D721Med (cell line): ENCODE measurements around the gene RGCC.

Experiments
- DNase-seq: peaks from one replicate; pipeline ENCODE4 v3.0.0; 2011; ENCODE audit warnings: low spot score; ENCODE audit not compliant: insufficient read length
- FAIRE-seq: peaks from 2 replicates; lab custom pipeline; 2011; peaks lifted over from hg19 to GRCh38; lab: Jason Lieb, UNC
- TF ChIP-seq, protein P1 (sequence below): IDR thresholded peaks from 2 replicates; pipeline ENCODE4 v1.5.1; 2012; ENCODE audit warnings: mild to moderate bottlenecking, control low read depth; ENCODE audit not compliant: insufficient read depth; ENCODE audit errors: missing control alignments

RGCC gene

DNA sequence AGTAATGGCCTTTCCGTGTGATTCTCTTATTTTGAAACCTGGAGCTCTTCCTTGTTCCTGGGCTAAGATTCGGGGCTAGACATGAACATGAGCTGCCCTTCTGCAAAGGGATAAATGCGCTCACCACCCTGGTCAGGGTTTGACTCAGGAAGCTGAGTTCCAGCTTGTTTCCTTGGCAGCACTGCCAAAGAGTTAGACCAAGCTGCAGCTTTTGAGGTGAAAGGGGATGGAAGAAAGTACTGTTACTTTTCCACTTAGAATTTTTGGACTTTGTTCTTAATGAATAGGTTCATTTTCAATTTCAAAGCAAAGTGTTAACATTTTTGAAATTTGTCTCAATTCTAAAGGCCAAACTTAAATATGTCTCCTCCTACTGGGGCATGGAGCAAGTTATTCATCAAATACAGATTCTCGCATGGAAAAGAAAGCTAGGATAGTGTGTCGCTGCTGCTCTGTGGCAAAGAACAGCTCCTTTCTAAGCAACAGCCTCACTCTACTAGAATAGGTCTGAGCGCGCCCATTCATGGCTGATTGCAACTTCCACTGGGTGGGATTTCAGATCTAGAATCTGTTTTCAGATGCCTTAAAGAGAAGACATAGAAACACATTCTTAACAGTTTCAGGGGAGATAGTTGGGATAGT is 2.2 kb downstream of the RGCC start:
- FAIRE-seq (no peak), DNase-seq (no peak)
- TF ChIP-seq, protein P1, sequence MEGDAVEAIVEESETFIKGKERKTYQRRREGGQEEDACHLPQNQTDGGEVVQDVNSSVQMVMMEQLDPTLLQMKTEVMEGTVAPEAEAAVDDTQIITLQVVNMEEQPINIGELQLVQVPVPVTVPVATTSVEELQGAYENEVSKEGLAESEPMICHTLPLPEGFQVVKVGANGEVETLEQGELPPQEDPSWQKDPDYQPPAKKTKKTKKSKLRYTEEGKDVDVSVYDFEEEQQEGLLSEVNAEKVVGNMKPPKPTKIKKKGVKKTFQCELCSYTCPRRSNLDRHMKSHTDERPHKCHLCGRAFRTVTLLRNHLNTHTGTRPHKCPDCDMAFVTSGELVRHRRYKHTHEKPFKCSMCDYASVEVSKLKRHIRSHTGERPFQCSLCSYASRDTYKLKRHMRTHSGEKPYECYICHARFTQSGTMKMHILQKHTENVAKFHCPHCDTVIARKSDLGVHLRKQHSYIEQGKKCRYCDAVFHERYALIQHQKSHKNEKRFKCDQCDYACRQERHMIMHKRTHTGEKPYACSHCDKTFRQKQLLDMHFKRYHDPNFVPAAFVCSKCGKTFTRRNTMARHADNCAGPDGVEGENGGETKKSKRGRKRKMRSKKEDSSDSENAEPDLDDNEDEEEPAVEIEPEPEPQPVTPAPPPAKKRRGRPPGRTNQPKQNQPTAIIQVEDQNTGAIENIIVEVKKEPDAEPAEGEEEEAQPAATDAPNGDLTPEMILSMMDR = no peak

DNA sequence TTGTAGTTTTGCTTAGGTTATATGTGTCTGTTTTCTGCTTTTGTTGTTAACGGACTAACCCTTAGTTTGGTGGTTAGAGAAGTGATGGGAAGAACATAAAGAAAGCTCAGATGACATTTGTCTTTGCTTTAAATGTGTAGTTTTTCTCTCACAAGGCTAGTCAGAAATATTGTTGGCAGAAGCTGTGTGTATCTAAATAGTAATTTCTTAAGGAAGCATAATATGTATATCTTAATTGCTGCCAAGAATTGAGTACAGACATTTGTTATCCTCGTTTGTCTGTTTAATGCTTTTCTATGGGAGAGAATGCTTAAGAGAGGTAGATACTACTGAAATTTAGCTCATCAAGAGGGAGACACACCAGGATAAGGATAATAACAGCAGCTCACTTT is 2.7 kb downstream of the RGCC start:
- DNase-seq (no peak), FAIRE-seq (no peak)
- TF ChIP-seq, protein P1 = no peak

DNA sequence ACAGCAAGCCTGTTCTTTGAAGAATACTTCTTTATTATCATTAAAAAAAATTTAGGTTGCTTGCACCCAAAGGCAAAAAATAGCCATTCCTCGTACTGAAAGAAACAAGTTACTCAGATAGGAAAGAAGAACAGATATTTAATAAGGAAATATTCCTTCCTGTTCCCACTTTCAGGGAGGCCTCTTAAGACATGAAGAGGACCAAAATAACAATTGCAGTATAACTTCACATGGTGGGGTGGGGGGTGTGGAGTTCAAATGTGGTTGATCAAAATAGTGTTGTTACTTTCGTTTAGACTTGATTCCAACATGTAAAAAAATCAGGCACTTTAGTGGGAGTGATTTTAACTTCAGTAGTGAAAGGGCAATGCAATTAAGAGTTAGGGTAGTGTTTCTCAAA is 3.6 kb downstream of the RGCC start:
- DNase-seq (no peak), FAIRE-seq (no peak)
- TF ChIP-seq, protein P1 = no peak

DNA sequence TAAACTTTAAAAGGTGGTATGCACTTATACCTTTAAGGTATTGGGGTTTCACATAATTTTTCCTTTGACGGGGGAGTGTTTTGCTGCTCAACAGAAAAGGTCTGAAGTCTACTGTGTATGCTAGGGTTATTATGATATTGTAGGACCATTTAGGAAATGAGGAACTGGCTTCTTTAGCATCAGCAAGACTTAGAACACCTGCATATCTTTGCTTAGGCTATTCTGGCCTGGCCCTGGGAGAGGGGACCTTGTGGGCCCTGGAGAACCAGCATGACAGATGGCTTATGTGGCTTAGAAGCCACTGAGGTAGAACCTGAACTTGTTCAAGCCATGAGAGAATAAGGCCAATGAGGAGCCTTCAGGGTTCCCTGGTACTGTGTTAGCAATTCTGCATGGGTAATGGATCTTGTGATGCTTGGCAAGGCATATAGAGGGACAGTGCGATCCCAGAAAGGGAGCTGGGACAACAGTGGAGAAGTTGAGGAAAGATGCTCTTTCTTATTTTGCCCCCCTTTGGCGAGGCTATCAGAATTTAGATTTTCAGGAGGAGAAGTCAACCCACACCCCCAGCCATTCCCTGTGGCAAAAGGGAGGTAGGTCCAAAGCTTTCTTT is 4.3 kb downstream of the RGCC start:
- TF ChIP-seq, protein P1 = no peak
- no peak for FAIRE-seq
- no peak for DNase-seq

DNA sequence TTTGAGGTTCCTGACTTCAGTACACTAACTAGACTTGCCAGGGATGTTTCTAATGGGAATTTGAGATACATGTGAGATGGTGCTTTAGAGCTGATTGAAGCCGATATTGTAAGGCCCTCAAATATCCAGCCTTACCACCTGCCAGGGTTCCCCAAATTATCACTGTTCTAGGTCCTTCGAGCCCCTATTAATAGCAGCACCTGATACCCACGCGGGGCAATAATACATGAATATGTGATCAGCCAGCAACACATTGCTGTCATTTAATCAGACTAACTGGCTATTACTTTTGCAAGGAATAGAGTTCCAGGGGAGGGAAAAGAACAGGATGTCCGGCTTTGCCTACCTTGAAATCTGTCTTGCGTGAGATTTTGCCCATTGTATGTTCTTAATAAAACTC is 5.1 kb downstream of the RGCC start:
- TF ChIP-seq, protein P1 = no peak
- no peak for FAIRE-seq
- no peak for DNase-seq

DNA sequence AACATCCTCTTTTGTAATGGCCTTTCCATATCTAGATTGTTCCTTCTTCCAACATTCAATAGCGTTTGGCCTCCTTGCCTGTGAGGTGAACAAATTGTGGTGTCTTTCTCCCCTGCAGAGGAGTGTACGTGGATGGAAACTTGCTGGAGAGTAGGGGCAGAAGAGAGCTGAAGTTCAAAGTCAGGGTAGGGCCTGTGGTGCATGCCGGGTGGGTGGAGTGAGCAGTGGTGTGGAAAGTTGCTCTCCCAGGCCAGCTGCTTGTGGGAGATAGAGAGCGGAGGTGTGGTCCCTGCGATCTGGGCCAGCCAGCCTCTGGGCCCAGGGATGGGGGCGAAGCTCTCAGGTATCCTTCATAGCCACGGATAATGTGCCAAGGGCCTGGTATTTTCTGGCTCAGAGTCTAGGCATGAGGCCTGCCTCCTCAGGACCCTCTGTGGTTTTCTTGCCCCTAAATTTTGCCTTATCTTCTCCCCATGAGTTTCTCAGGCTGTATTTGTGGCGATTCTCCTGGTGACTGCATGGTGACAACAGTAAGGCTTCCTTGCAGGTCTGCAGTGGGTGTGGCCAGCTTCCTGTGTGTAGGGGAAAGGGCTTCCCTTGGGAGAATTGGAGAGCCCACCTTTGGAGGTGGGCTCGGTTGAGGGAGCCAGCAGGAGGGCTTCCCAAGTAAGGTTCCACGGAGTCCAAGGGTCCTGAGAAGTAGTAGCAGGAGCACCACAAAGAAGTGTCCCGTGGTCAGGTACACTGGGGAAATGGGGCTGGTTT is 6.7 kb downstream of the RGCC start:
- DNase-seq (no peak), FAIRE-seq (no peak)
- TF ChIP-seq, protein P1 = no peak
